Keratinocyte (primary cell): ENCODE results near the gene PRMT6. TPM values are rescaled to one million over a fixed set of nuclear protein-coding genes. Genes with fewer than 3 reads are reported as not detected.

ENCODE experiments used
- DNase-seq: peaks from one replicate; pipeline ENCODE4 v3.0.0-alpha.2; 2011; ENCODE audit warnings: low read depth, missing footprints, low spot score
- FAIRE-seq: peaks from 2 replicates; lab custom pipeline; 2011; peaks lifted over from hg19 to GRCh38; lab: Jason Lieb, UNC
- H2AFZ ChIP-seq: 2 replicates; pipeline ENCODE4 v1.6.0; 2012; ENCODE audit warnings: low read length, control low read depth, inconsistent platforms; ENCODE audit not compliant: control insufficient read depth
- H3K27ac ChIP-seq: 2 replicates; pipeline ENCODE4 v1.5.1; 2011; ENCODE audit warnings: low read length; ENCODE audit not compliant: control insufficient read depth, insufficient read depth
- H3K27me3 ChIP-seq: 3 replicates; pipeline ENCODE4 v1.6.0; 2011; ENCODE audit warnings: low read length; ENCODE audit not compliant: control insufficient read depth, insufficient read depth; ENCODE audit errors: extremely low read depth
- H3K36me3 ChIP-seq, 2 experiments: 2 replicates in 1 of 2; 3 replicates in 1 of 2; pipeline ENCODE4 v1.5.1; 2011; ENCODE audit warnings: low read length in 2 of 2, mild to moderate bottlenecking in 1 of 2; ENCODE audit not compliant: control insufficient read depth in 2 of 2, insufficient read depth in 2 of 2; ENCODE audit errors: extremely low read depth in 1 of 2
- H3K4me1 ChIP-seq: 3 replicates; pipeline ENCODE4 v1.5.1; 2011; ENCODE audit warnings: low read length; ENCODE audit not compliant: control insufficient read depth, insufficient read depth; ENCODE audit errors: extremely low read depth
- H3K4me2 ChIP-seq: 3 replicates; pipeline ENCODE4 v1.6.0; 2011; ENCODE audit warnings: low read depth, low read length; ENCODE audit not compliant: control insufficient read depth, insufficient read depth; ENCODE audit errors: extremely low read depth
- H3K4me3 ChIP-seq, 3 experiments: fragments of 200-600 bp in 1 of 3; sonication (generic) in 1 of 3; 2 replicates in 2 of 3; 3 replicates in 1 of 3; pipeline ENCODE4 v1.5.1; 2011 to 2016; ENCODE audit warnings: low read length in 3 of 3, mild to moderate bottlenecking in 3 of 3, control low read depth in 2 of 3, inconsistent platforms in 1 of 3, low read depth in 1 of 3, mixed read lengths in 1 of 3, mixed run types in 1 of 3, moderate library complexity in 1 of 3; ENCODE audit not compliant: control insufficient read depth in 2 of 3, insufficient read depth in 2 of 3; ENCODE audit errors: extremely low read depth in 1 of 3
- H3K79me2 ChIP-seq: 2 replicates; pipeline ENCODE4 v1.6.0; 2012; ENCODE audit warnings: low read length; ENCODE audit not compliant: control insufficient read depth, insufficient read depth
- H3K9ac ChIP-seq: 3 replicates; pipeline ENCODE4 v1.6.0; 2011; ENCODE audit warnings: low read length; ENCODE audit not compliant: control insufficient read depth, insufficient read depth; ENCODE audit errors: extremely low read depth
- H3K9me1 ChIP-seq: 3 replicates; pipeline ENCODE4 v1.6.0; 2011; ENCODE audit warnings: low read length; ENCODE audit not compliant: control insufficient read depth, insufficient read depth; ENCODE audit errors: extremely low read depth
- H3K9me3 ChIP-seq: 2 replicates; pipeline ENCODE4 v1.5.1; 2012; ENCODE audit warnings: low read depth, low read length; ENCODE audit not compliant: control insufficient read depth
- H4K20me1 ChIP-seq: 3 replicates; pipeline ENCODE4 v1.6.0; 2011; ENCODE audit warnings: low read length; ENCODE audit not compliant: control insufficient read depth, insufficient read depth; ENCODE audit errors: extremely low read depth
- EZH2 ChIP-seq: IDR thresholded peaks from one replicate; pipeline ENCODE4 v1.6.1; 2012; ENCODE audit warnings: inconsistent platforms, mild to moderate bottlenecking, low read length, moderate library complexity
- dilution Hi-C: fragments of 300-500 bp; cut with MboI; formaldehyde crosslinking; loops from one replicate; pipeline ENCODE4 v1.7.0; 2020; ENCODE audit warnings: low sequenced_read_pairs; ENCODE audit not compliant: extremely low pct_ligation_motif_present
- polyA plus RNA-seq, 5 experiments: library from polyadenylated mRNA; depleted of rRNA in 3 of 5; stranded (reverse) in 3 of 5; stranded (forward) in 1 of 5; unstranded in 1 of 5; fragments of >200 nt; gene quantifications; 1 replicate in 1 of 5; 2 replicates in 3 of 5; 3 replicates in 1 of 5; pipeline versions ENCODE4 v1.2.1 to v1.2.3, GENCODE V29; 2011 to 2012; ENCODE audit warnings: missing spikeins in 2 of 5, low read depth in 1 of 5, low replicate concordance in 1 of 5
- TF ChIP-seq, protein P1 (sequence below), 3 experiments: IDR thresholded peaks in 1 of 3; conservative IDR thresholded peaks in 1 of 3; optimal IDR thresholded peaks in 1 of 3; 2 replicates in 2 of 3; 3 replicates in 1 of 3; pipeline versions ENCODE3 to v1.5.1; 2011; ENCODE audit warnings: low read length in 3 of 3, mild to moderate bottlenecking in 3 of 3, moderate library complexity in 2 of 3, control low read depth in 1 of 3, inconsistent platforms in 1 of 3; ENCODE audit not compliant: insufficient read depth in 2 of 3; ENCODE audit errors: extremely low read depth in 1 of 3

Gene PRMT6
- polyA plus RNA-seq, 1 donor (not counting 4 experiments of a cell fraction or from before 2014, with no cell fraction given), result 12.0 TPM

DNA sequence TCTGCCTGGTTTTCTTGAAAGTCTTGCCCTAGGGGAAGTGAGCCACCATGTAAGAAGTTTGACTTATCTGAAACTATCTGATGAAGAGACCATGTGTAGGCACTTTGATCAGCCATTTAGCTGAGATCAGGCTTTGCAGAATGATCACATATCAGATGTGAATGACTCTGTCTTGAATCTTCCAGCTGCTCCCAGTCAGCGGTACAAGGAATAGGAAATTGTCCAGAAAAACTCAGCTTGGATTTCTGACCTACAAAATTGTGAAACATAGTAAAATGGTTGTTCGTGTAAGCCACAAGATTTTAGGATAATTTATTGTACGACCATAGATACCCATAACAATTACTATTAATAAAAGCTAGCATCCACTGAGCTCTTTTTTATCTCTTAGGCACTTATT lies 42.5 kb downstream of the PRMT6 start:
- no peaks in the 10 kb centered on the region for H4K20me1 ChIP-seq
- dilution Hi-C loops, result no loop called here
- H3K27ac ChIP-seq, result no peak overlapping the region
- H3K9me1 ChIP-seq, result no peaks in the 10 kb centered on the region
- no peaks in the 10 kb centered on the region for H3K79me2 ChIP-seq
- H3K4me2 ChIP-seq, result no peak overlapping the region
- no peaks in the 10 kb centered on the region for H3K4me1 ChIP-seq
- FAIRE-seq, result no peak
- no peaks in the 10 kb centered on the region for H3K36me3 ChIP-seq
- no peak overlapping the region for H3K4me3 ChIP-seq
- no peaks in the 10 kb centered on the region for H3K9me3 ChIP-seq
- no peak for DNase-seq
- no peaks in the 10 kb centered on the region for H3K27me3 ChIP-seq
- no peak overlapping the region for H3K9ac ChIP-seq
- TF ChIP-seq, protein P1, sequence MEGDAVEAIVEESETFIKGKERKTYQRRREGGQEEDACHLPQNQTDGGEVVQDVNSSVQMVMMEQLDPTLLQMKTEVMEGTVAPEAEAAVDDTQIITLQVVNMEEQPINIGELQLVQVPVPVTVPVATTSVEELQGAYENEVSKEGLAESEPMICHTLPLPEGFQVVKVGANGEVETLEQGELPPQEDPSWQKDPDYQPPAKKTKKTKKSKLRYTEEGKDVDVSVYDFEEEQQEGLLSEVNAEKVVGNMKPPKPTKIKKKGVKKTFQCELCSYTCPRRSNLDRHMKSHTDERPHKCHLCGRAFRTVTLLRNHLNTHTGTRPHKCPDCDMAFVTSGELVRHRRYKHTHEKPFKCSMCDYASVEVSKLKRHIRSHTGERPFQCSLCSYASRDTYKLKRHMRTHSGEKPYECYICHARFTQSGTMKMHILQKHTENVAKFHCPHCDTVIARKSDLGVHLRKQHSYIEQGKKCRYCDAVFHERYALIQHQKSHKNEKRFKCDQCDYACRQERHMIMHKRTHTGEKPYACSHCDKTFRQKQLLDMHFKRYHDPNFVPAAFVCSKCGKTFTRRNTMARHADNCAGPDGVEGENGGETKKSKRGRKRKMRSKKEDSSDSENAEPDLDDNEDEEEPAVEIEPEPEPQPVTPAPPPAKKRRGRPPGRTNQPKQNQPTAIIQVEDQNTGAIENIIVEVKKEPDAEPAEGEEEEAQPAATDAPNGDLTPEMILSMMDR (optimal IDR thresholded peaks at IDR 0.05 in 1 of 3, IDR thresholded peaks at IDR 0.05 in 1 of 3, conservative IDR thresholded peaks at IDR 0.05 in 1 of 3; ENCODE audit: extremely low read depth in 1 of 3, insufficient read depth in 2 of 3, low read length in 3 of 3), result no peak
- no peak for TF ChIP-seq EZH2
- H2AFZ ChIP-seq, result no peak overlapping the region

DNA sequence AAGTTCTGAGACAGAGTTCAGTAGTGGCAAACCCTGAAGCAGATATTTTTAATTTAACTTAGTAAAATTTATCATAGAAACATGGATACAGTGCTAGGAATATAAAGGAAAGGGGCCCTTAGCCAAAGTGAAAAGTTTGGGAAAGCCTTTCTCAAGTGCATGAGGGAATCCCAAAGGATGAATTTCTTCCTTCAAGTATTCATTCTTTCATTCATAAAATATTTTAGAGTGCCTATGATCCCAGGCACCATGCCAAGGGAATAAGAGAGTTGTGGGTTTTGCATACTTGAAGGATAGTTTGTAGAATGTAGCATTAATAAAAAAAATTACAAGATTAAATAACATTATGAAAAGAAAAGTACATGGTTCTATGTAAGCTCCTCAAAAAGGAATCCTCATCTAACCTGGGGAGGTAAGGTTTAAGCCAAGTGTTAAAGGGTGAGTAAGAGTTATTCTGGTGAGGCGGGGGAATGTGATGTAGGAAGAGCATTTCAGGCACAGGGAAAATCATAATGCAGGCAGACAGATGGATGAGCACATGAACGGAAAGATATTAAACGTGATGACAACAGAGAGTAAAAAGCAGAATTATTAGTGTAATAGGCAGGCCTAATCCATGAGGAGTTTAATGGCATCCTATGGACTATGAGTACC lies 44.0 kb downstream of the PRMT6 start:
- no peak overlapping the region for H3K9ac ChIP-seq
- H3K4me3 ChIP-seq, result no peak overlapping the region
- no peak for FAIRE-seq
- H2AFZ ChIP-seq, result no peak overlapping the region
- no peaks in the 10 kb centered on the region for H3K9me1 ChIP-seq
- no peaks in the 10 kb centered on the region for H3K9me3 ChIP-seq
- DNase-seq, result no peak
- dilution Hi-C loops, result no loop called here
- H3K79me2 ChIP-seq, result no peaks in the 10 kb centered on the region
- no peaks in the 10 kb centered on the region for H3K27me3 ChIP-seq
- no peak overlapping the region for H3K27ac ChIP-seq
- H4K20me1 ChIP-seq, result no peaks in the 10 kb centered on the region
- no peaks in the 10 kb centered on the region for H3K36me3 ChIP-seq
- TF ChIP-seq, protein P1 (optimal IDR thresholded peaks at IDR 0.05 in 1 of 3, IDR thresholded peaks at IDR 0.05 in 1 of 3, conservative IDR thresholded peaks at IDR 0.05 in 1 of 3; ENCODE audit: extremely low read depth in 1 of 3, insufficient read depth in 2 of 3, low read length in 3 of 3), result no peak
- no peak for TF ChIP-seq EZH2
- no peaks in the 10 kb centered on the region for H3K4me1 ChIP-seq
- no peak overlapping the region for H3K4me2 ChIP-seq
